Hepatocyte (in vitro differentiated cells): ENCODE results near the gene CLIP2. TPM values are rescaled to one million over a fixed set of nuclear protein-coding genes. Genes with fewer than 3 reads are reported as not detected.

Experiments
- DNase-seq: peaks from one replicate; pipeline ENCODE4 v3.0.0-alpha.2; 2016; ENCODE audit warnings: low spot score
- H2AFZ ChIP-seq: fragments of 200-600 bp; sonication (generic); 2 replicates; pipeline ENCODE4 v1.6.0; 2016; ENCODE audit warnings: antibody characterized with exemption, mild to moderate bottlenecking
- H3K27ac ChIP-seq: fragments of 200-600 bp; sonication (generic); 2 replicates; pipeline ENCODE4 v1.5.1; 2016; ENCODE audit warnings: mild to moderate bottlenecking
- H3K27me3 ChIP-seq: fragments of 200-600 bp; sonication (generic); 2 replicates; pipeline ENCODE4 v1.6.1; 2016
- H3K36me3 ChIP-seq: fragments of 200-600 bp; sonication (generic); replicated peaks from 2 replicates; pipeline ENCODE4 v1.5.1; 2016; ENCODE audit warnings: low read depth; ENCODE audit not compliant: insufficient read depth
- H3K4me1 ChIP-seq: fragments of 200-600 bp; sonication (generic); 2 replicates; pipeline ENCODE4 v1.5.1; 2016; ENCODE audit warnings: mild to moderate bottlenecking, moderate library complexity; ENCODE audit not compliant: insufficient read depth
- H3K4me2 ChIP-seq: fragments of 200-600 bp; sonication (generic); 2 replicates; pipeline ENCODE4 v1.6.0; 2016
- H3K4me3 ChIP-seq: fragments of 200-600 bp; sonication (generic); 2 replicates; pipeline ENCODE4 v1.5.1; 2016; ENCODE audit warnings: mild to moderate bottlenecking
- H3K79me2 ChIP-seq: fragments of 200-600 bp; sonication (generic); 2 replicates; pipeline ENCODE4 v1.6.0; 2017; ENCODE audit warnings: mild to moderate bottlenecking
- H3K9me2 ChIP-seq: fragments of 200-600 bp; sonication (generic); replicated peaks from 2 replicates; pipeline ENCODE4 v1.6.0; 2017; ENCODE audit warnings: mild to moderate bottlenecking; ENCODE audit not compliant: insufficient read depth
- H3K9me3 ChIP-seq: fragments of 200-600 bp; sonication (generic); 2 replicates; pipeline ENCODE4 v1.5.1; 2016; ENCODE audit warnings: low read depth, mild to moderate bottlenecking
- H4K20me1 ChIP-seq: fragments of 200-600 bp; sonication (generic); 2 replicates; pipeline ENCODE4 v1.6.0; 2016; ENCODE audit warnings: mild to moderate bottlenecking; ENCODE audit not compliant: insufficient read depth, poor library complexity, severe bottlenecking
- EZH2 ChIP-seq: fragments of 200-600 bp; sonication (generic); IDR thresholded peaks from 2 replicates; pipeline ENCODE4 v1.6.1; 2016; ENCODE audit warnings: antibody characterized with exemption, mild to moderate bottlenecking, borderline replicate concordance
- EZH2phosphoT487 ChIP-seq: fragments of 200-600 bp; sonication (generic); IDR thresholded peaks from one replicate; pipeline ENCODE4 v1.6.1; 2018; ENCODE audit warnings: antibody characterized with exemption, mild to moderate bottlenecking, low read depth, moderate library complexity; ENCODE audit not compliant: unreplicated experiment, severe bottlenecking
- WGBS: methylation state at CpG from one replicate; pipeline ENCODE4 v1.1.6; 2016; ENCODE audit warnings: low lambda C conversion rate; ENCODE audit errors: missing lambda C conversion rate; 5-methylcytosine and 5-hydroxymethylcytosine counted together
- polyA plus RNA-seq: library from polyadenylated mRNA; unstranded; fragments of >200 nt; fragmentation: Nextera tagmentation; extraction: Ambion mirVana; gene quantifications from 2 replicates; pipeline ENCODE4 v1.2.1, GENCODE V29; 2016
- total RNA-seq: library from RNA; depleted of rRNA; stranded (reverse); fragments of >200 nt; gene quantifications from 2 replicates; pipeline ENCODE4 v1.2.3, GENCODE V29; 2014
- TF ChIP-seq, protein P1 (sequence below): fragments of 200-600 bp; sonication (generic); IDR thresholded peaks from 2 replicates; pipeline ENCODE4 v1.5.1; 2016; ENCODE audit warnings: antibody characterized with exemption, mild to moderate bottlenecking; ENCODE audit not compliant: poor library complexity

CLIP2 gene
- total and polyA plus RNA-seq, 2 experiments from 2014 or later = 17.9 to 28.5 TPM

GRCh38 chr7:74404388-74404700 lies 115.1 kb downstream of the CLIP2 start:
- no peaks in the 10 kb centered on the region for H4K20me1 ChIP-seq
- TF ChIP-seq EZH2phosphoT487 (no peak), EZH2 (no peak)
- TF ChIP-seq, protein P1, sequence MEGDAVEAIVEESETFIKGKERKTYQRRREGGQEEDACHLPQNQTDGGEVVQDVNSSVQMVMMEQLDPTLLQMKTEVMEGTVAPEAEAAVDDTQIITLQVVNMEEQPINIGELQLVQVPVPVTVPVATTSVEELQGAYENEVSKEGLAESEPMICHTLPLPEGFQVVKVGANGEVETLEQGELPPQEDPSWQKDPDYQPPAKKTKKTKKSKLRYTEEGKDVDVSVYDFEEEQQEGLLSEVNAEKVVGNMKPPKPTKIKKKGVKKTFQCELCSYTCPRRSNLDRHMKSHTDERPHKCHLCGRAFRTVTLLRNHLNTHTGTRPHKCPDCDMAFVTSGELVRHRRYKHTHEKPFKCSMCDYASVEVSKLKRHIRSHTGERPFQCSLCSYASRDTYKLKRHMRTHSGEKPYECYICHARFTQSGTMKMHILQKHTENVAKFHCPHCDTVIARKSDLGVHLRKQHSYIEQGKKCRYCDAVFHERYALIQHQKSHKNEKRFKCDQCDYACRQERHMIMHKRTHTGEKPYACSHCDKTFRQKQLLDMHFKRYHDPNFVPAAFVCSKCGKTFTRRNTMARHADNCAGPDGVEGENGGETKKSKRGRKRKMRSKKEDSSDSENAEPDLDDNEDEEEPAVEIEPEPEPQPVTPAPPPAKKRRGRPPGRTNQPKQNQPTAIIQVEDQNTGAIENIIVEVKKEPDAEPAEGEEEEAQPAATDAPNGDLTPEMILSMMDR = no peak
- H3K36me3 ChIP-seq = no peaks in the 10 kb centered on the region
- no peak overlapping the region for H3K27ac ChIP-seq
- H3K4me3 ChIP-seq = no peak overlapping the region
- no peaks in the 10 kb centered on the region for H3K9me3 ChIP-seq
- H2AFZ ChIP-seq = no peak overlapping the region
- H3K4me1 ChIP-seq = no peaks in the 10 kb centered on the region
- WGBS = 94% methylated on average over 8 of the region's 8 CpGs
- H3K79me2 ChIP-seq = no peaks in the 10 kb centered on the region
- no peak for DNase-seq
- H3K4me2 ChIP-seq = no peak overlapping the region
- no peaks in the 10 kb centered on the region for H3K27me3 ChIP-seq
- no peaks in the 10 kb centered on the region for H3K9me2 ChIP-seq

DNA sequence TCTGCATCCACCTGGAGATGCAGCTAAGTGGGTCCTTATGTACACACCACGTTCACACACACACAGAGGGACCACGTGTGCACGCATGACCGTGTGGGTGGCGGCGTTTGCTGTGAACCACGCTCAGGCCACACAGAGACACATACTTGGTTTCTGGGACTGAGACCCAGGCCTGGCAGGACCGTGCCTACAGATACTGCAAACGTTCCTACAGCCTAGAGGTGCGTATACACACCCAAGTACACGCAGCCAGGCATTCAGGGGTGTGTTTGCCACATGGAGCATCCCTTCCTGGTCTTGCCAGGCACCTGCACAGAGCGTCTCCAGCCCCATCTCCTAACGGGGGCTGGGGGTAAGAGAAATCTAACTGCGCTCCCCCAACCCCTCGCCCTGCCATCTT lies 115.5 kb downstream of the CLIP2 start:
- Histone ChIP-seq H3K27ac (no peak overlapping the region), H3K4me1 (no peaks in the 10 kb centered on the region), H3K4me2 (no peak overlapping the region), H3K9me3 (no peaks in the 10 kb centered on the region), H3K9me2 (no peaks in the 10 kb centered on the region), H3K27me3 (no peaks in the 10 kb centered on the region), H4K20me1 (no peaks in the 10 kb centered on the region), H3K36me3 (no peaks in the 10 kb centered on the region), H2AFZ (no peak overlapping the region), H3K79me2 (no peaks in the 10 kb centered on the region), H3K4me3 (no peak overlapping the region)
- DNase-seq = no peak
- TF ChIP-seq, protein P1 = no peak
- TF ChIP-seq EZH2 = no peak
- TF ChIP-seq EZH2phosphoT487 = no peak
- 88% methylated on average over 13 of the region's 15 CpGs for WGBS

DNA sequence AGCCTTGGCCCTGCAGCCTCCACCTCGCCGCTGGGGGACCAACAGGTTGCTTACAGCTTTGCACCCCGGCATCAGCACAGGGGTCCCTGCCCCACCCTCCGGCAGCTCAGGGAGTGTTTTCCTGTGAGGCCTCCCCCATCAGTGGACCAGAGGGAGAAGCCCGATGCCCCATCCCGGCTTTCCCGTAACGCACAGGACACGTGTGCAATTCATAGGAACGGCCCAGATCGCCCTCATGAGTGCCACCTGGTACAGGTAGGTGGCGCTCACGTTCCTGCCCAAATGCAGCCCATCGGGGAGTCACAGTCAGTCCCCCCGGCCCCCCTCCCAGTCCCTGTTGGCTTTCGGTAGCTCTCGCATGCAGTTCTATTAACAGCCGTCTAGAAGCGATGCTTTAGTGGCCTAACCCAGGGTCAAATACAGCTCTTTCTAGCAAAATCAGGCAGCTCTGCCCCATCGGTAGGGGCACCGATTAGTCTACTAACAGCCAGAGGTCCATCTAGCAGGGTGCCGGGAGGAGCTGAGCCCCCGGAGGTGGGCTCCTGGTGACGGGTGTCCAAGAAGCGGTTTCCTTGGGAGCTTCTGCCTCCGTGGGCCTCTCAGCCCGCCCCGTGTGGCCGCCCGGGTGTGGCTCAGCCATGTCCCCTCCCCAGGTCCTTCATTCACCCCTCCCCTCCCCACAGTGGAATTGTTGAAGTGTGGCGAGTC lies 116.1 kb downstream of the CLIP2 start:
- H3K9me2 ChIP-seq = no peaks in the 10 kb centered on the region
- H3K27ac ChIP-seq = no peak overlapping the region
- no peak for DNase-seq
- no peak overlapping the region for H2AFZ ChIP-seq
- H3K36me3 ChIP-seq = no peaks in the 10 kb centered on the region
- TF ChIP-seq, protein P1 = peak; percentile 22
- TF ChIP-seq EZH2phosphoT487 = no peak
- no peaks in the 10 kb centered on the region for H3K9me3 ChIP-seq
- H3K4me1 ChIP-seq = no peaks in the 10 kb centered on the region
- H3K79me2 ChIP-seq = no peaks in the 10 kb centered on the region
- no peak overlapping the region for H3K4me2 ChIP-seq
- H4K20me1 ChIP-seq = no peaks in the 10 kb centered on the region
- no peak overlapping the region for H3K4me3 ChIP-seq
- H3K27me3 ChIP-seq = no peaks in the 10 kb centered on the region
- 84% methylated on average over 29 of the region's 31 CpGs for WGBS
